CD4-positive, alpha-beta T cell (primary cell): ENCODE data around the gene GRIN3A. TPM values are rescaled to one million over a fixed set of nuclear protein-coding genes. Genes with fewer than 3 reads are reported as not detected.

Source experiments
- ATAC-seq: fragments of 200-7000 bp; cut with Tn5 transposase; one replicate; pipeline ENCODE4 v1.10.0; 2022; ENCODE audit warnings: mild to moderate bottlenecking; ENCODE audit not compliant: poor library complexity
- CTCF ChIA-PET: fragments of 350-600 bp; sonication (Branson Sonifier 250); formaldehyde crosslinking; loops from one replicate; lab custom pipeline; 2021; ENCODE audit warnings: antibody characterized with exemption, inconsistent platforms; lab: Charles Lee
- POLR2A ChIA-PET: fragments of 350-600 bp; sonication (Branson Sonifier 250); formaldehyde crosslinking; loops from one replicate; lab custom pipeline; 2021; ENCODE audit warnings: antibody characterized with exemption, inconsistent platforms; lab: Charles Lee
- DNase-seq, 14 experiments: peaks; one replicate each; pipeline ENCODE4 v3.0.0-alpha.2; 2013 to 2020; ENCODE audit warnings: mixed read lengths in 2 of 14
- H3K27ac ChIP-seq, 2 donors: one replicate each; pipeline versions ENCODE4 v1.5.1 to v1.7.0; 2013; ENCODE audit warnings: low read length in 2 of 2, low read depth in 1 of 2, mild to moderate bottlenecking in 1 of 2
- H3K27me3 ChIP-seq, 2 experiments: 1 replicate in 1 of 2; 2 replicates in 1 of 2; pipeline versions ENCODE4 v1.6.1 to v1.7.0; 2013; ENCODE audit warnings: low read length in 2 of 2, control low read depth in 1 of 2, mild to moderate bottlenecking in 1 of 2, moderate library complexity in 1 of 2; ENCODE audit not compliant: insufficient read depth in 2 of 2, control insufficient read depth in 1 of 2
- H3K36me3 ChIP-seq: one replicate; pipeline ENCODE4 v1.6.1; 2013; ENCODE audit warnings: low read length, control low read depth; ENCODE audit not compliant: insufficient read depth
- H3K4me1 ChIP-seq: one replicate; pipeline ENCODE4 v1.6.1; 2013; ENCODE audit warnings: low read length, control low read depth; ENCODE audit not compliant: insufficient read depth
- H3K4me3 ChIP-seq: one replicate; pipeline ENCODE4 v1.5.1; 2013; ENCODE audit warnings: mild to moderate bottlenecking, low read length, moderate library complexity
- H3K9me3 ChIP-seq, 2 experiments: 1 replicate in 1 of 2; 2 replicates in 1 of 2; pipeline versions ENCODE4 v1.6.1 to v1.7.0; 2013; ENCODE audit warnings: low read length in 2 of 2, mild to moderate bottlenecking in 2 of 2, control low read depth in 1 of 2, moderate library complexity in 1 of 2; ENCODE audit not compliant: control insufficient read depth in 1 of 2, insufficient read depth in 1 of 2
- H3K27ac Mint-ChIP-seq: one replicate; pipeline ENCODE4 v1.8.0; 2020; ENCODE audit warnings: mixed read lengths
- H3K27me3 Mint-ChIP-seq: one replicate; pipeline ENCODE4 v1.8.0; 2021; ENCODE audit warnings: mixed read lengths
- H3K36me3 Mint-ChIP-seq: one replicate; pipeline ENCODE4 v1.8.0; 2021; ENCODE audit warnings: low read depth, mixed read lengths
- H3K4me1 Mint-ChIP-seq: one replicate; pipeline ENCODE4 v1.8.0; 2021; ENCODE audit warnings: low read depth, mixed read lengths
- H3K4me3 Mint-ChIP-seq: one replicate; pipeline ENCODE4 v1.8.0; 2020; ENCODE audit warnings: mild to moderate bottlenecking, mixed read lengths
- H3K9me3 Mint-ChIP-seq: one replicate; pipeline ENCODE4 v1.8.0; 2020; ENCODE audit warnings: mixed read lengths
- intact Hi-C, 2 experiments: fragments of 100-400 bp; cut with DNase I in 1 of 2; cut with micrococcal nuclease in 1 of 2; formaldehyde crosslinking; loops; one replicate each; pipeline versions ENCODE4 v1.15.1 to v1.9.0; 2023 to 2025; cut with DNase I, micrococcal nuclease
- total RNA-seq, 174 experiments: library from RNA in 2 of 174; stranded (reverse) in 2 of 174; gene quantifications; one replicate each; pipeline ENCODE4 v1.2.3 and lab custom pipeline; 2021 to 2026
- TF ChIP-seq, protein P1 (sequence below): fragments of 200-600 bp; IDR thresholded peaks from one replicate; pipeline ENCODE4 v1.8.0; 2022; ENCODE audit warnings: antibody characterized with exemption, mild to moderate bottlenecking

The GRIN3A gene
- total RNA-seq, 2 experiments from 2014 or later: 0.03 TPM; not detected in 1

- H3K36me3 ChIP-seq: no peaks in the 10 kb centered on the region
- no peak overlapping the region for H3K27ac ChIP-seq
- CTCF ChIA-PET: no interaction called here
- no peak overlapping the region for H3K27ac Mint-ChIP-seq
- H3K36me3 Mint-ChIP-seq: no peaks in the 10 kb centered on the region
- no peaks in the 10 kb centered on the region for H3K9me3 Mint-ChIP-seq
- H3K27me3 Mint-ChIP-seq: peaks cover 4% of the 10 kb centered on the region
- no peaks in the 10 kb centered on the region for H3K9me3 ChIP-seq
- H3K4me1 Mint-ChIP-seq: no peaks in the 10 kb centered on the region
- H3K4me3 Mint-ChIP-seq: no peak overlapping the region
- H3K4me1 ChIP-seq: no peaks in the 10 kb centered on the region
- H3K27me3 ChIP-seq: no peaks in the 10 kb centered on the region
- POLR2A ChIA-PET: no interaction called here
- TF ChIP-seq, protein P1, sequence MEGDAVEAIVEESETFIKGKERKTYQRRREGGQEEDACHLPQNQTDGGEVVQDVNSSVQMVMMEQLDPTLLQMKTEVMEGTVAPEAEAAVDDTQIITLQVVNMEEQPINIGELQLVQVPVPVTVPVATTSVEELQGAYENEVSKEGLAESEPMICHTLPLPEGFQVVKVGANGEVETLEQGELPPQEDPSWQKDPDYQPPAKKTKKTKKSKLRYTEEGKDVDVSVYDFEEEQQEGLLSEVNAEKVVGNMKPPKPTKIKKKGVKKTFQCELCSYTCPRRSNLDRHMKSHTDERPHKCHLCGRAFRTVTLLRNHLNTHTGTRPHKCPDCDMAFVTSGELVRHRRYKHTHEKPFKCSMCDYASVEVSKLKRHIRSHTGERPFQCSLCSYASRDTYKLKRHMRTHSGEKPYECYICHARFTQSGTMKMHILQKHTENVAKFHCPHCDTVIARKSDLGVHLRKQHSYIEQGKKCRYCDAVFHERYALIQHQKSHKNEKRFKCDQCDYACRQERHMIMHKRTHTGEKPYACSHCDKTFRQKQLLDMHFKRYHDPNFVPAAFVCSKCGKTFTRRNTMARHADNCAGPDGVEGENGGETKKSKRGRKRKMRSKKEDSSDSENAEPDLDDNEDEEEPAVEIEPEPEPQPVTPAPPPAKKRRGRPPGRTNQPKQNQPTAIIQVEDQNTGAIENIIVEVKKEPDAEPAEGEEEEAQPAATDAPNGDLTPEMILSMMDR: no peak
- ATAC-seq (no peak), DNase-seq (no peak)
- no peak overlapping the region for H3K4me3 ChIP-seq
- intact Hi-C loops: no loop called here
Measured at GRCh38 chr9:101639311-101639710, 99.1 kb downstream of the GRIN3A start.

DNA sequence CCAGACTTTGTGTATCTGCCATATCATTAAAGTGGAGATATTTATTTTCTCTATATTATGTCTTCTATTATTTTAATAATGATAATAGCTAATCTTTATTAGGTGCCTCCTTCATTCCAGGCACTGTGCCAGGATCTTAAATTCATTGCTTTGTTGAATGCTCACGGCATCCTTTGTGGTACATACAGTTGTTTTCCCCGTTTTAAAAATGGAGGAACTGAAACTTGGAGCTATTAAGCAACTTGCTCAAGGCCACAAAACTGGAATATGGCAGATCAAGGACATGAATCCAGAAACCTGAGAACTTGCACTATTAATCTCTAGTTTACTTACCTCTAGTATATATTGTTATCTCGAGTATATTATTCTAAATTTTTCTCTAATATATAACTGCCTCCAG is 102.2 kb downstream of the GRIN3A start:
- peaks cover 7% of the 10 kb centered on the region for H3K27me3 Mint-ChIP-seq
- no peak overlapping the region for H3K4me3 ChIP-seq
- no peaks in the 10 kb centered on the region for H3K9me3 ChIP-seq
- H3K9me3 Mint-ChIP-seq: no peaks in the 10 kb centered on the region
- H3K4me3 Mint-ChIP-seq: no peak overlapping the region
- TF ChIP-seq, protein P1: no peak
- no peaks in the 10 kb centered on the region for H3K4me1 Mint-ChIP-seq
- intact Hi-C loops: no loop called here
- no peaks in the 10 kb centered on the region for H3K36me3 ChIP-seq
- no peaks in the 10 kb centered on the region for H3K27me3 ChIP-seq
- H3K27ac Mint-ChIP-seq: no peak overlapping the region
- H3K27ac ChIP-seq: no peak overlapping the region
- ATAC-seq: no peak
- DNase-seq: no peak
- ChIA-PET CTCF (interaction anchor here (1.0 kb wide), 1 partner anchor 10 kb away, joined by 4 read pairs; no protein-coding TSS in a partner anchor), POLR2A (no interaction called here)
- no peaks in the 10 kb centered on the region for H3K36me3 Mint-ChIP-seq
- no peaks in the 10 kb centered on the region for H3K4me1 ChIP-seq

DNA sequence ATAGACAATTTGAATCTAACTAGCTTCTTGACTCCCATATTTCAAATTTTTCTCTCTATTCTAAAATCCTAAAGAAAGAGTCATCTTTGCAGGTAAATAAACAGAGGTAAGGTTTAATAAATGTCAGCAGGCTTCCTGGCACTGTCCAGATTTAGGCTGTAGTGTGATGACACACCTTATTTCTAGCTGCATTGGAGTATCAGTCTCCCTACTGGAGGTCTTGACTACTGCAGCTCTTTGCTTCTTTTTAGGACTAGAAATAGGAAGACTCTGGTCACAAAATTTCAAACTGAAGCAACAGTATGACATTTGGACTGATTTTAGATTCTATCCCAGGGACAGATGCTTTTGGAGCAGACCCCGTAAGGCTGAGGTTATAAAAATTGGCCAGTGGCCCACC is 103.0 kb downstream of the GRIN3A start:
- Histone ChIP-seq H3K9me3 (no peaks in the 10 kb centered on the region), H3K36me3 (no peaks in the 10 kb centered on the region), H3K27me3 (no peaks in the 10 kb centered on the region), H3K4me1 (no peaks in the 10 kb centered on the region), H3K27ac (no peak overlapping the region), H3K4me3 (no peak overlapping the region)
- DNase-seq: no peak
- Mint-ChIP-seq H3K4me1 (no peaks in the 10 kb centered on the region), H3K4me3 (no peak overlapping the region), H3K36me3 (no peaks in the 10 kb centered on the region), H3K27ac (no peak overlapping the region), H3K9me3 (no peaks in the 10 kb centered on the region), H3K27me3 (peaks cover 3% of the 10 kb centered on the region)
- no peak for ATAC-seq
- TF ChIP-seq, protein P1: no peak
- ChIA-PET POLR2A (no interaction called here), CTCF (no interaction called here)
- intact Hi-C loops: no loop called here
